Endothelial cell of umbilical vein (primary cell): ENCODE measurements around the gene GPATCH4. TPM values are rescaled to one million over a fixed set of nuclear protein-coding genes. Genes with fewer than 3 reads are reported as not detected.

ENCODE experiments used
- BruUV-seq: library from RNA; stranded (reverse); fragments of 400-500 nt; replicated peaks from 2 replicates; lab custom pipeline; 2021; lab: Mats Ljungman, UMichigan
- CTCF ChIA-PET: fragments of 300-600, 350-600 bp; sonication (Branson Sonifier 250); formaldehyde crosslinking; loops from one replicate; lab custom pipeline; 2021; ENCODE audit warnings: antibody characterized with exemption, inconsistent platforms; lab: Charles Lee
- POLR2A ChIA-PET: fragments of 300-600, 350-600 bp; sonication (Branson Sonifier 250); formaldehyde crosslinking; loops from one replicate; lab custom pipeline; 2021; ENCODE audit warnings: antibody characterized with exemption, inconsistent platforms; lab: Charles Lee
- DNase-seq: peaks from one replicate; pipeline ENCODE4 v3.0.0-alpha.2; 2011; ENCODE audit warnings: low read depth, low spot score
- FAIRE-seq: peaks from 2 replicates; lab custom pipeline; 2011; peaks lifted over from hg19 to GRCh38; lab: Jason Lieb, UNC
- H2AFZ ChIP-seq: 2 replicates; pipeline ENCODE4 v1.6.0; 2012; ENCODE audit warnings: low read depth, low read length, control low read depth, inconsistent platforms
- H3K27ac ChIP-seq: 2 replicates; pipeline ENCODE4 v1.5.1; 2011; ENCODE audit warnings: low read depth, mild to moderate bottlenecking, control low read depth, low read length, moderate library complexity; ENCODE audit not compliant: insufficient read depth
- H3K27me3 ChIP-seq, 2 experiments: 2 replicates each; pipeline versions ENCODE4 v1.6.0 to v1.6.1; 2011; ENCODE audit warnings: low read length in 2 of 2, mixed read lengths in 1 of 2; ENCODE audit not compliant: control insufficient read depth in 2 of 2, insufficient read depth in 2 of 2
- H3K36me3 ChIP-seq, 2 experiments: 2 replicates in 1 of 2; 3 replicates in 1 of 2; pipeline ENCODE4 v1.5.1; 2011; ENCODE audit warnings: low read length in 2 of 2, mild to moderate bottlenecking in 1 of 2, moderate library complexity in 1 of 2; ENCODE audit not compliant: control insufficient read depth in 2 of 2, insufficient read depth in 2 of 2; ENCODE audit errors: extremely low read depth in 1 of 2
- H3K4me1 ChIP-seq: 3 replicates; pipeline ENCODE4 v1.5.1; 2011; ENCODE audit warnings: mild to moderate bottlenecking, low read length; ENCODE audit not compliant: control insufficient read depth, insufficient read depth; ENCODE audit errors: extremely low read depth
- H3K4me2 ChIP-seq: 2 replicates; pipeline ENCODE4 v1.6.1; 2011; ENCODE audit warnings: low read length, control low read depth, mixed read lengths; ENCODE audit not compliant: insufficient read depth
- H3K4me3 ChIP-seq, 3 experiments: fragments of 200-600 bp in 1 of 3; sonication (generic), shearing (Covaris generic) in 1 of 3; replicated peaks in 1 of 3; 2 replicates each; pipeline ENCODE4 v1.5.1; 2011 to 2016; ENCODE audit warnings: control low read depth in 3 of 3, low read length in 3 of 3, mild to moderate bottlenecking in 2 of 3, inconsistent platforms in 1 of 3, low read depth in 1 of 3, moderate library complexity in 1 of 3; ENCODE audit not compliant: insufficient read depth in 1 of 3
- H3K79me2 ChIP-seq: 2 replicates; pipeline ENCODE4 v1.6.0; 2012; ENCODE audit warnings: low read length, inconsistent platforms; ENCODE audit not compliant: control insufficient read depth, insufficient read depth
- H3K9ac ChIP-seq: replicated peaks from 2 replicates; pipeline ENCODE3; 2011; ENCODE audit warnings: low read length, control low read depth; ENCODE audit not compliant: insufficient read depth; ENCODE audit errors: extremely low read depth
- H3K9me1 ChIP-seq: replicated peaks from 3 replicates; pipeline ENCODE4 v1.6.0; 2011; ENCODE audit warnings: mild to moderate bottlenecking, low read length; ENCODE audit not compliant: control insufficient read depth, insufficient read depth; ENCODE audit errors: extremely low read depth
- H3K9me3 ChIP-seq: replicated peaks from 2 replicates; pipeline ENCODE4 v1.5.1; 2012; ENCODE audit warnings: low read length, inconsistent platforms; ENCODE audit not compliant: control insufficient read depth, insufficient read depth
- H4K20me1 ChIP-seq: replicated peaks from 2 replicates; pipeline ENCODE3; 2011; ENCODE audit warnings: mild to moderate bottlenecking, low read length; ENCODE audit not compliant: control insufficient read depth, insufficient read depth; ENCODE audit errors: extremely low read depth
- CTCF ChIP-seq, 2 donors: IDR thresholded peaks; 1 replicate in 1 of 2; 2 replicates in 1 of 2; pipeline ENCODE4 v1.5.1; 2011; ENCODE audit warnings: low read length in 2 of 2, mild to moderate bottlenecking in 2 of 2, moderate library complexity in 2 of 2, control low read depth in 1 of 2, inconsistent platforms in 1 of 2, low read depth in 1 of 2; ENCODE audit not compliant: insufficient read depth in 1 of 2; ENCODE audit errors: extremely low read depth in 1 of 2
- JUN ChIP-seq: IDR thresholded peaks from 2 replicates; pipeline ENCODE4 v1.6.1; 2011; ENCODE audit warnings: borderline replicate concordance, low read depth; ENCODE audit not compliant: insufficient read length, insufficient read depth
- MYC ChIP-seq: IDR thresholded peaks from one replicate; pipeline ENCODE4 v1.6.1; 2011; ENCODE audit warnings: mild to moderate bottlenecking, low read depth, low read length
- POLR2A ChIP-seq: IDR thresholded peaks from 2 replicates; pipeline ENCODE4 v1.6.1; 2012; ENCODE audit warnings: low read depth, mild to moderate bottlenecking, control low read depth, low read length
- POLR2AphosphoS5 ChIP-seq: IDR thresholded peaks from 2 replicates; pipeline ENCODE4 v1.6.1; 2012; ENCODE audit warnings: low read depth, mild to moderate bottlenecking, control low read depth, low read length, moderate library complexity; ENCODE audit not compliant: insufficient read depth
- dilution Hi-C: fragments of 300-500 bp; cut with MboI; formaldehyde crosslinking; loops from one replicate; pipeline ENCODE4 v1.15.0; 2019; ENCODE audit warnings: low sequenced_read_pairs; ENCODE audit not compliant: extremely low pct_ligation_motif_present
- intact Hi-C: fragments of 100-400 bp; cut with micrococcal nuclease; formaldehyde crosslinking; loops from one replicate; pipeline ENCODE4 v1.10.0; 2022
- polyA plus RNA-seq, 4 experiments: library from polyadenylated mRNA; depleted of rRNA in 3 of 4; stranded (reverse) in 3 of 4; unstranded in 1 of 4; fragments of >200 nt; gene quantifications; 2 replicates each; pipeline versions ENCODE4 v1.2.1 to v1.2.3, GENCODE V29; 2011 to 2012; ENCODE audit warnings: missing spikeins in 1 of 4
- total RNA-seq: library from RNA; stranded (reverse); gene quantifications from 2 replicates; pipeline ENCODE4 v1.2.3, GENCODE V29; 2021
- TF ChIP-seq, protein P1 (sequence below): IDR thresholded peaks from 2 replicates; pipeline ENCODE4 v1.6.1; 2011; ENCODE audit not compliant: insufficient read depth, insufficient read length

GPATCH4 gene
- total and polyA plus RNA-seq, 2 donors (not counting 3 experiments of a cell fraction or from before 2014, with no cell fraction given) = 22.4 to 29.2 TPM

GRCh38 chr1:156595016-156595415, 6.3 kb downstream of the GPATCH4 start:
- BruUV-seq = no TSS peak
- H3K36me3 ChIP-seq = peaks cover 0 to 34% of the 10 kb centered on the region in 2 experiments
- H3K9ac ChIP-seq = no peak overlapping the region
- no peaks in the 10 kb centered on the region for H3K9me1 ChIP-seq
- H3K4me2 ChIP-seq = no peak overlapping the region
- H3K79me2 ChIP-seq = peaks cover 11% of the 10 kb centered on the region
- peaks cover 17% of the 10 kb centered on the region for H3K4me1 ChIP-seq
- dilution Hi-C loops = no loop called here
- no peak for FAIRE-seq
- no peaks in the 10 kb centered on the region for H3K27me3 ChIP-seq
- H3K4me3 ChIP-seq = no peak overlapping the region
- no peak overlapping the region for H3K27ac ChIP-seq
- DNase-seq = no peak
- H2AFZ ChIP-seq = no peak overlapping the region
- no peaks in the 10 kb centered on the region for H4K20me1 ChIP-seq
- intact Hi-C loops = no loop called here
- ChIA-PET CTCF (interaction anchor here (4.9 kb wide), 1 partner anchor 13 kb away, joined by 32 read pairs; no protein-coding TSS in a partner anchor), POLR2A (no interaction called here)
- TF ChIP-seq, protein P1, sequence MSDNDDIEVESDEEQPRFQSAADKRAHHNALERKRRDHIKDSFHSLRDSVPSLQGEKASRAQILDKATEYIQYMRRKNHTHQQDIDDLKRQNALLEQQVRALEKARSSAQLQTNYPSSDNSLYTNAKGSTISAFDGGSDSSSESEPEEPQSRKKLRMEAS = no peak
- TF ChIP-seq POLR2AphosphoS5 (no peak), MYC (no peak), CTCF (IDR thresholded peaks at IDR 0.05; ENCODE audit: extremely low read depth in 1 of 2, insufficient read depth in 1 of 2, low read depth in 1 of 2, low read length in 2 of 2) (no peak), POLR2A (no peak)
- H3K9me3 ChIP-seq = no peaks in the 10 kb centered on the region

DNA sequence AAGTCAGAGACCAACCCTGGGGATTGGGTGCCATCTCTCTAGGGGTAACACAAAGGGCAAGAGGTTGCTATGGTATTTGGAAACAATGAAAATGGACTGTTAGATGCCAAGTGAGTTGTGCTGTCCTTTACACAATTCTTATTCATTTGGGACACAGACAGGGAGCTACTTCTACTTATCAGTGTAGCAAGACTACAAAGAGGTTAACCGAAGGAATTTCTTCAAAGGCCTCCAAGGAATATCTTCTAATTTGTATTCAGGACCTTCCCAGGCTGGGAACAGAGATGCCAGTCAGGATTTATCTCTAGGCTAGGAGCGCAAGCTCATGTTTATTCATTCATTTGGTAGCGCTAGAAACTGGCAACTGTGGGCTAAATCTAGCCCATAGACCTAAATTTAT, 7.1 kb downstream of the GPATCH4 start:
- intact Hi-C loops = loop anchor here (5.0 kb wide), 1 partner anchor 92 kb away; the partner anchor contains the start of gene MEF2D
- BruUV-seq = no TSS peak
- Histone ChIP-seq H3K27me3 (no peaks in the 10 kb centered on the region), H3K9ac (no peak overlapping the region), H3K36me3 (peaks cover 0 to 34% of the 10 kb centered on the region in 2 experiments), H4K20me1 (no peaks in the 10 kb centered on the region), H3K27ac (no peak overlapping the region), H2AFZ (no peak overlapping the region), H3K9me3 (no peaks in the 10 kb centered on the region), H3K4me1 (peaks cover 17% of the 10 kb centered on the region), H3K4me2 (no peak overlapping the region), H3K9me1 (no peaks in the 10 kb centered on the region), H3K4me3 (no peak overlapping the region), H3K79me2 (peaks cover 8% of the 10 kb centered on the region)
- dilution Hi-C loops = no loop called here
- TF ChIP-seq JUN = no peak
- ChIA-PET POLR2A (no interaction called here), CTCF (interaction anchor here (0.7 to 4.9 kb wide), 3 partner anchors 12 to 148 kb away, joined by 3 to 32 read pairs (median 4); no protein-coding TSS in a partner anchor)
- DNase-seq (no peak), FAIRE-seq (no peak)
